GM23248 (cell line): Measurements from ENCODE around the gene EZR. TPM values are rescaled to one million over a fixed set of nuclear protein-coding genes. Genes with fewer than 3 reads are reported as not detected.

ENCODE experiments used
- DNase-seq: peaks from one replicate; pipeline ENCODE4 v3.0.0-alpha.2; 2015
- H2AFZ ChIP-seq: fragments of 200-600 bp; sonication (generic); 2 replicates; pipeline ENCODE4 v1.6.1; 2016; ENCODE audit warnings: antibody characterized with exemption
- H3F3A ChIP-seq: fragments of 200-600 bp; sonication (generic); 2 replicates; pipeline ENCODE4 v1.6.1; 2016; ENCODE audit warnings: mild to moderate bottlenecking, antibody characterized with exemption, mixed run types; ENCODE audit not compliant: insufficient read depth
- H3K27ac ChIP-seq: fragments of 200-600 bp; sonication (generic); 2 replicates; pipeline ENCODE4 v1.5.1; 2016; ENCODE audit warnings: mild to moderate bottlenecking
- H3K27me3 ChIP-seq: fragments of 200-600 bp; sonication (generic); replicated peaks from 2 replicates; pipeline ENCODE4 v1.6.1; 2016; ENCODE audit warnings: mild to moderate bottlenecking; ENCODE audit not compliant: insufficient read depth
- H3K36me3 ChIP-seq: fragments of 200-600 bp; sonication (generic); 2 replicates; pipeline ENCODE4 v1.6.1; 2016; ENCODE audit warnings: low read depth, mild to moderate bottlenecking
- H3K4me1 ChIP-seq: fragments of 200-600 bp; sonication (generic); 2 replicates; pipeline ENCODE4 v1.6.1; 2016; ENCODE audit warnings: mild to moderate bottlenecking; ENCODE audit not compliant: insufficient read depth
- H3K4me2 ChIP-seq: fragments of 200-600 bp; sonication (generic); one replicate; pipeline ENCODE4 v1.6.1; 2016; ENCODE audit warnings: mild to moderate bottlenecking; ENCODE audit not compliant: unreplicated experiment
- H3K4me3 ChIP-seq: fragments of 200-600 bp; sonication (generic); 2 replicates; pipeline ENCODE4 v1.5.1; 2016; ENCODE audit warnings: mild to moderate bottlenecking
- H3K79me2 ChIP-seq: fragments of 200-600 bp; sonication (generic); 2 replicates; pipeline ENCODE4 v1.6.1; 2016; ENCODE audit warnings: mild to moderate bottlenecking; ENCODE audit not compliant: insufficient read depth
- H3K9ac ChIP-seq: fragments of 200-600 bp; sonication (generic); 2 replicates; pipeline ENCODE4 v1.6.1; 2016; ENCODE audit warnings: mild to moderate bottlenecking
- H3K9me2 ChIP-seq: fragments of 200-600 bp; sonication (generic); 2 replicates; pipeline ENCODE4 v1.6.1; 2016; ENCODE audit warnings: mixed run types, mild to moderate bottlenecking, moderate library complexity; ENCODE audit not compliant: insufficient read depth
- H3K9me3 ChIP-seq: fragments of 200-600 bp; sonication (generic); one replicate; pipeline ENCODE4 v1.6.1; 2017; ENCODE audit warnings: low read depth
- H4K20me1 ChIP-seq: fragments of 200-600 bp; sonication (generic); 2 replicates; pipeline ENCODE4 v1.6.0; 2016; ENCODE audit not compliant: insufficient read depth
- EZH2 ChIP-seq: fragments of 200-600 bp; sonication (generic); IDR thresholded peaks from 2 replicates; pipeline ENCODE4 v1.6.1; 2018; ENCODE audit warnings: antibody characterized with exemption, mild to moderate bottlenecking; ENCODE audit not compliant: insufficient read depth, poor library complexity, severe bottlenecking
- EZH2phosphoT487 ChIP-seq: fragments of 200-600 bp; sonication (generic); IDR thresholded peaks from 2 replicates; pipeline ENCODE4 v1.6.1; 2018; ENCODE audit warnings: antibody characterized with exemption, moderate library complexity, mild to moderate bottlenecking, low read depth; ENCODE audit not compliant: insufficient read depth
- WGBS, 2 experiments: methylation state at CpG; one replicate each; pipeline ENCODE4 v1.1.6; 2015 to 2017; ENCODE audit warnings: low lambda C conversion rate in 2 of 2, low coverage in 1 of 2; ENCODE audit errors: missing lambda C conversion rate in 2 of 2; 5-methylcytosine and 5-hydroxymethylcytosine counted together
- in situ Hi-C: fragments of 300-500 bp; cut with MboI; formaldehyde crosslinking; loops from 2 replicates; pipeline ENCODE4 v1.15.0; 2020
- polyA plus RNA-seq: library from polyadenylated mRNA; unstranded; fragments of >200 nt; fragmentation: Nextera tagmentation; extraction: Ambion mirVana; gene quantifications from 2 replicates; pipeline ENCODE4 v1.2.1, GENCODE V29; 2016
- total RNA-seq: library from RNA; depleted of rRNA; stranded (reverse); fragments of >200 nt; shearing (Covaris generic); gene quantifications from 2 replicates; pipeline ENCODE4 v1.2.3, GENCODE V29; 2014

The EZR gene
- total and polyA plus RNA-seq, 2 experiments from 2014 or later: 52.4 to 65.2 TPM

DNA sequence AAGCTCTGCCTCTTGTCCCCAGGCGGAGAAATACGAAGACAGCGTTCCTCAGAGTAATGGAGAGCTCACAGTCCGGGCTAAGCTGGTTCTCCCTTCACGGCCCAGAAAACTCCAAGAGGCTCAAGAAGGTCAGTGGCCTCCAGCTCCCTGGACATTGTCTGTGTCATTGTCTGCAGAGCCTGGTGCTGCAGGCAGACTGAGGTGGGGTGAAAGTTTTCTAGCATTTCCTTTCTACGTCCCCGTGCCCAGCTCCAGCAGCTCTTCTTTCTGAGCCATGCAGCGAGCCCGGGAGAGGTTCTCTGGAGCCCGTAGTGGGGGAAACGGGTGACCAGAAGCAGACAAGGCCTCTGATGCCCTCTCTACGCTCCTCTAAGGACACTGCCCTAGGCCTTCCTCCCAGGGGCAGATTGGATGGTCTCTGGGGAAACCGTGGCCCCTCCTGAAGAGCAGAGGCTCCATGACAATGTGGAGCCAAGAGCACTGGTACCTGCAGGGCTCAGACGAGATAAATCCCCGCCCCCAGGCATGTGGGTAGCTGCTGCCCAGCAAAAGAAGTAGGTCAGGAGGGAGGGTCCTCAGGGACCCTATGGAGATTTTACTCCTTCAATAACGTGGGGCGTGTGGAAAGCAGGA lies 58.4 kb downstream of the EZR start:
- Histone ChIP-seq H3K9me3 (no peaks in the 10 kb centered on the region), H3K9me2 (no peaks in the 10 kb centered on the region), H3K4me2 (no peak overlapping the region), H4K20me1 (no peaks in the 10 kb centered on the region), H3K9ac (no peak overlapping the region), H3K27ac (no peak overlapping the region), H3K27me3 (no peaks in the 10 kb centered on the region), H3K4me1 (no peaks in the 10 kb centered on the region), H3K79me2 (no peaks in the 10 kb centered on the region), H3F3A (no peaks in the 10 kb centered on the region), H3K4me3 (no peak overlapping the region), H3K36me3 (no peaks in the 10 kb centered on the region), H2AFZ (no peak overlapping the region)
- TF ChIP-seq EZH2: no peak
- TF ChIP-seq EZH2phosphoT487: no peak
- no peak for DNase-seq
- in situ Hi-C loops: no loop called here
- WGBS, 2 experiments: 89 to 90% methylated on average over 17 of the region's 17 CpGs

DNA sequence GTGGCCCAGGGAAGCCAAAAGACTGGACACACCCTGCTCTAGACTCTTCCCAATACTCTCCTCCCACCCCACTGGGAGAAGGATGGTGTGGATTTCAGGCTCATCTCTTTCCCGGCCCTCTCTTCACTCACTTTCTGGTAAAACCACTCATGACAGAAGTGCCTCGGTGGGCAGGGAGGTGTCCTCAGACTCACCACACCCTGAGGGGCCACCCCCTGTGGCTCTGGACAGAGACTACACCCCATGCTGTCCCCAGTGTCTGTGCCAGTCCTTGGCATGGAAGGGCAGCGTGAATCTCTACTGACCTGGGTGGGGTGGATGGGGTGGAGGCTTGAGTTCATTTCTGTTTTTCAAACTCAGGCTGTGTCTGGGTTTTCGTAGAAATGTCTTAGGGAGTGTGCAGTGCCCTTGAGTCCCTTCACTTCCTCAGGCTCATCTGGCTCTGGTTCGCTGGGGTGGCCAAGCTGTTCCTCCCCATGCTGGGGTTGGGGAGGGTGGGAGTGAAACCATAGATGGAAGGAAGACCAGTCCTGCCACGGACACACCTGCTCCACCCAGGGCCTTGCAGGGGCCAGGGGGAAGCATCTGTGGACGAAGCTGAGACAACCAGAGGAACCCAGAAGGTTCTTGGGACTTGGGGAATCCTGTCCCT lies 59.1 kb downstream of the EZR start:
- no peaks in the 10 kb centered on the region for H3F3A ChIP-seq
- in situ Hi-C loops: no loop called here
- H3K4me1 ChIP-seq: no peaks in the 10 kb centered on the region
- H2AFZ ChIP-seq: no peak overlapping the region
- no peaks in the 10 kb centered on the region for H4K20me1 ChIP-seq
- no peak overlapping the region for H3K4me3 ChIP-seq
- no peaks in the 10 kb centered on the region for H3K36me3 ChIP-seq
- H3K9ac ChIP-seq: no peak overlapping the region
- no peak overlapping the region for H3K27ac ChIP-seq
- TF ChIP-seq EZH2phosphoT487: no peak
- no peak for TF ChIP-seq EZH2
- no peak for DNase-seq
- H3K9me2 ChIP-seq: no peaks in the 10 kb centered on the region
- 78 to 89% methylated on average over 7 of the region's 7 CpGs for WGBS, 2 experiments
- no peaks in the 10 kb centered on the region for H3K79me2 ChIP-seq
- H3K27me3 ChIP-seq: no peaks in the 10 kb centered on the region
- no peak overlapping the region for H3K4me2 ChIP-seq
- H3K9me3 ChIP-seq: no peaks in the 10 kb centered on the region

DNA sequence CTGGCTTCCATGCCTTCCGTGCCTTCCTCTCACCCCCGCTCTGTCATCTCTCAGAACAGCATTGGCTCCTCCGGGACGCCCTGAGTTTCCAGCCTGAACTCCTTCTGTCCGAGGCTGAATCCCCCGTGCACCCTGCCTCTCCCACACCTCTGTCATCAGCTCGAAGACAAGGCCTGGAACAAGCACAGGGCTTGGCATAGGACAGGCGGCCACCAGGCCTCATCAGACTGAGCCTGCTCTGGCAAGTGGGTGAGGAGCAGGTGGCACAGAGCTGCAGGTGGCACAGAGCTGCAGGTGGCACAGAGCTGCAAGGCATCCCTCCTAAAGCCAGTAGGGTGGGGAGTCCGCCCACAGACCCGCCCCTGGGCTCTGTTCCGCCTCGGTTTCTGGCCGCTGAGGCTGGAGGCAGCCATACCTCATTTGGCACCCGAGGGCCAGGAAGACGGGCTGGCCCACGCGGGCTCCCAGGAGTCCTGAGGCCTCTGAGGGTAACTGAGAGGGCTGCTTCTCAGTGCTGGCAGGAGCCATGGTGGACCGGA lies 60.2 kb downstream of the EZR start:
- WGBS, 2 experiments: 66 to 72% methylated on average over 18 of the region's 18 CpGs

DNA sequence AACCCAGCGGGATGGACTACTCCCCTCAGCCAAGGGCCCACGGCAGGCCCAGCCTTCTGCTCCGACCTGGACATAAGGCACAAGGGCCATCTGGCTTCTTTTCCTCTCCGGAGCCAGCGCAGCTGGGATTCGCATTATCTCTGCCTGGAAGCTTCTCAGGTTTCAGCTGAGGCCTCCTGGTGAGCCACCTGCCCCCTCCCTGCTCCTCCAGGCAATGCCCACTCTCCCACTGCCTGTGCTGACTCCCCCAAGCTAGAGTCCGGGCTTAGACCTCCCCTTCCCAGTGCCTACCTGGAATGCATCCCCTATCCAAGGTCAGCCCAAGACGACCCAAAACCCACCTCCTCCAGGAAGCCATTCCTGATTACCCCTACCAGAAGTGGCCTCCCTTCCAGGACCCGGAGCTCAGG lies 60.7 kb downstream of the EZR start:
- no peak for TF ChIP-seq EZH2
- no peak for TF ChIP-seq EZH2phosphoT487
- DNase-seq: no peak
- Histone ChIP-seq H3K27me3 (no peaks in the 10 kb centered on the region), H3F3A (no peaks in the 10 kb centered on the region), H4K20me1 (no peaks in the 10 kb centered on the region), H2AFZ (no peak overlapping the region), H3K9me2 (no peaks in the 10 kb centered on the region), H3K36me3 (no peaks in the 10 kb centered on the region), H3K4me2 (no peak overlapping the region), H3K9me3 (no peaks in the 10 kb centered on the region), H3K79me2 (no peaks in the 10 kb centered on the region), H3K4me1 (no peaks in the 10 kb centered on the region), H3K9ac (no peak overlapping the region), H3K27ac (no peak overlapping the region), H3K4me3 (no peak overlapping the region)
- in situ Hi-C loops: no loop called here
- WGBS, 2 experiments: 73 to 80% methylated on average over 8 to 9 of the region's 9 CpGs

More for the DNA sequence above, 60.2 kb downstream of the EZR start:
- Histone ChIP-seq H4K20me1 (no peaks in the 10 kb centered on the region), H3K9me2 (no peaks in the 10 kb centered on the region), H3K9ac (no peak overlapping the region), H3K79me2 (no peaks in the 10 kb centered on the region), H3K4me2 (no peak overlapping the region), H3K4me1 (no peaks in the 10 kb centered on the region), H2AFZ (no peak overlapping the region), H3K27me3 (no peaks in the 10 kb centered on the region), H3K27ac (no peak overlapping the region), H3K9me3 (no peaks in the 10 kb centered on the region), H3F3A (no peaks in the 10 kb centered on the region), H3K36me3 (no peaks in the 10 kb centered on the region), H3K4me3 (no peak overlapping the region)
- in situ Hi-C loops: no loop called here
- TF ChIP-seq EZH2: no peak
- TF ChIP-seq EZH2phosphoT487: no peak
- DNase-seq: no peak
